GM23248 (cell line): Measurements from ENCODE around the gene TINCR.

Experiments used
- EZH2 ChIP-seq: fragments of 200-600 bp; sonication (generic); IDR thresholded peaks from 2 replicates; pipeline ENCODE4 v1.6.1; 2018; ENCODE audit warnings: antibody characterized with exemption, mild to moderate bottlenecking; ENCODE audit not compliant: insufficient read depth, poor library complexity, severe bottlenecking
- EZH2phosphoT487 ChIP-seq: fragments of 200-600 bp; sonication (generic); IDR thresholded peaks from 2 replicates; pipeline ENCODE4 v1.6.1; 2018; ENCODE audit warnings: antibody characterized with exemption, moderate library complexity, mild to moderate bottlenecking, low read depth; ENCODE audit not compliant: insufficient read depth

DNA sequence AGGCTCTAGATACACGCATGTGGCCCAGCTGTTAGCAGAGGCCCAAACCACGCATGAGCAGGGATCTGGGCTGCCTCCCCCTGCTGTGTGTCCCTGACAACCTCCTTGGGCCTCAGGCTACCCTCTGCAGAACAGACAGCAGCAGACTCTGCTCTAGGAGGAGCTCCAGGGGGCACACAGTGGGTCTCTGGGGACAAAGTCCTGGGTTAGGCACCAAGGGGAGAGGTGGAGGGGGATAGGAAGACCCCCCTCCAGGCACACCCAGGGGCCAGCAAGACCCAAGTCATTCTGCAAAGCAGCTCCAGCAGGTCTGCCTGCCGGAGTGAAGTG lies 8.0 kb downstream of the TINCR start:
- TF ChIP-seq EZH2: no peak
- no peak for TF ChIP-seq EZH2phosphoT487
